Thyroid gland (tissue), 4 donors: ENCODE measurements around the gene SDCCAG8.

Experiments
- CTCF ChIP-seq, 6 experiments: fragments of 200-600 bp in 3 of 6; fragments of 450-650 bp in 3 of 6; sonication (generic) in 3 of 6; IDR thresholded peaks; one replicate each; pipeline ENCODE4 v1.5.1; 2016 to 2019; ENCODE audit warnings: antibody characterized with exemption in 6 of 6, mild to moderate bottlenecking in 2 of 6, inconsistent platforms in 1 of 6, moderate library complexity in 1 of 6
- POLR2A ChIP-seq, 2 donors: fragments of 450-650 bp; IDR thresholded peaks; one replicate each; pipeline ENCODE4 v1.6.1; 2017; ENCODE audit warnings: antibody characterized with exemption in 2 of 2, mild to moderate bottlenecking in 2 of 2, moderate library complexity in 1 of 2

DNA sequence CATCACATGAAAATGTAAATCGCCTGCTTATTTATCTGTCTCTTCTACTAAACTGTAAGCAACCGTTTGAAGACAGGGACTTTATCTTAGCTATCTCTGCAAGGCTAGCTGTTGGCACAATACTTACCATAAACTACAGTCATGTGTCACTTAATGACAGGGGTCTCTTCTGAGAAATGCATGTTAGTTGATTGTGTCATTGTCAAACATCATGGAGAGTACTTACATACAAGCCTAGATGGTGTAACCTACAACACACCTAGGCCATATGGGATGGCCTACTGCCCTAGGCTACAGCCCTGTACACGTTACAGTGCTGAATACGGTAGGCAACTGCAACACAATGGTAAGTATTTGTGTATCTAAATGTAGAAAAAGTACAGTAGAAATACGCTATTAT lies 267.9 kb downstream of the SDCCAG8 start:
- TF ChIP-seq POLR2A (IDR thresholded peaks at IDR 0.05) (no peak), CTCF (IDR thresholded peaks at IDR 0.05) (no peak)
